DMS 273 treated with DMSO at 0.1 percent for 48 hours (cell line): ENCODE data around the gene DEF6.

Experiments used
- DNase-seq: peaks from one replicate; lab custom pipeline; 2025; lab: John Stamatoyannopoulos, UW

DEF6 gene, protein sequence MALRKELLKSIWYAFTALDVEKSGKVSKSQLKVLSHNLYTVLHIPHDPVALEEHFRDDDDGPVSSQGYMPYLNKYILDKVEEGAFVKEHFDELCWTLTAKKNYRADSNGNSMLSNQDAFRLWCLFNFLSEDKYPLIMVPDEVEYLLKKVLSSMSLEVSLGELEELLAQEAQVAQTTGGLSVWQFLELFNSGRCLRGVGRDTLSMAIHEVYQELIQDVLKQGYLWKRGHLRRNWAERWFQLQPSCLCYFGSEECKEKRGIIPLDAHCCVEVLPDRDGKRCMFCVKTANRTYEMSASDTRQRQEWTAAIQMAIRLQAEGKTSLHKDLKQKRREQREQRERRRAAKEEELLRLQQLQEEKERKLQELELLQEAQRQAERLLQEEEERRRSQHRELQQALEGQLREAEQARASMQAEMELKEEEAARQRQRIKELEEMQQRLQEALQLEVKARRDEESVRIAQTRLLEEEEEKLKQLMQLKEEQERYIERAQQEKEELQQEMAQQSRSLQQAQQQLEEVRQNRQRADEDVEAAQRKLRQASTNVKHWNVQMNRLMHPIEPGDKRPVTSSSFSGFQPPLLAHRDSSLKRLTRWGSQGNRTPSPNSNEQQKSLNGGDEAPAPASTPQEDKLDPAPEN

GRCh38 chr6:35297601-35298481 is at the start of gene DEF6:
DEF6 (plus strand) TSS chr6:35297818; CDS start chr6:35297857, 39 bp downstream.
- peak; percentile 78 for DNase-seq

DNA sequence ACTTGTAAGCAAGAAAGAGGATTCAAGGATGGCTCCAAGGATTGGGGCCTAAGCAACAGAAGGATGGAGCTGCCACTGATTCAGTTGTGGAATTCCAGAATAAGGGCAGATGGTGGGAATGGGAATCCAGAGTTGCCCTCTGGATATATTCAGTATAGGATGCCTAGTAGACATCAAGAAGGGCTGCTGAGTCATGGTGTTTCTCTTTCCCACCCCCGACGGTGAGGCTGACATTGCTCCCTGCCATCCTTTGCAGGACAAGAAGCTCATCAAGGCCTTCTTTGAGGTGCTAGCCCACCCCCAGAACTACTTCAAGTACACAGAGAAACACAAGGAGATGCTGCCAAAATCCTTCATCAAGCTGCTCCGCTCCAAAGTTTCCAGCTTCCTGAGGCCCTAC is 49.3 kb upstream of the DEF6 start:
- DNase-seq: no peak

GRCh38 chr6:35248965-35249364 is 48.7 kb upstream of the DEF6 start:
- DNase-seq: no peak

- no peak for DNase-seq
Observed at GRCh38 chr6:35251949-35252348, 45.7 kb upstream of the DEF6 start.

DNA sequence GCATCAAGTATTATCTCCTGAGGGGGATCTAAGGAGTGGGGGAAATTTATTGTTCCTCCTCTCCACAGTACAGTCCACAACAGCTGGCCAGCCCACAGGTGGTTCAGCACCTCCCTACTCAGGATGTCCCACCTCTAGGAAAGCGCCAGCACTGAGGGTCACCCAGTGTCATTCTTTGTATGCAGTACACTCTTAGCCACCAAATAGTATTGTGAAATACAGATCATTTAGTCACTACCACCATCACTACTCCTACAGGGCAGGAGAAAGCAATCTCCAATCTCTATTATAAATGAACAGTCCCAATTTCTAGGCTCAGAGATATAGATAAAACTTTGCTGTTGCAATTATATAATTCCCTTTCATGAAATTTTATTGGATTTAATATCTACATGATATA is 44.4 kb upstream of the DEF6 start:
- no peak for DNase-seq

GRCh38 chr6:35258336-35258735 is 39.3 kb upstream of the DEF6 start:
- DNase-seq: no peak

DNA sequence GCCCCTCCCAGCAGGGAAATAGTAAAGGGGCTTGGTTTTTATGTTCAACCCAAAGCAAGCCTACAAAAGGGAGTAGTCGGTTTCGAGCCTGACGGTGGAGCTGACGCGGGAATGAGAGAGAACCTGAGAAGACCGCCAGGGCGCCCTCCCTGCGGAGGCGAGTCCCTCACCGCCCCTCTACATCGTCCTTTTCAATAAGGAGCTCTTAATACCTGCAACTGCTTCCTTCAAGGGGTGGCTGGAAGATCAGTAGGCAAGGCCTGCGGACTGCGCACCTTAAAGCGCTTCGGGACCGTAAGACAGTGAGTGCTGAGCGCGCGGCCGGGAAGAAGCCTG is 38.8 kb upstream of the DEF6 start:
- DNase-seq: no peak

GRCh38 chr6:35259194-35259947 is 38.2 kb upstream of the DEF6 start, which contains the start of gene ZNF76:
ZNF76 (plus strand) TSS chr6:35259735; CDS start chr6:35281152, 21,417 bp downstream.
- DNase-seq: peak; percentile 85

GRCh38 chr6:35259948-35260590 is 37.5 kb upstream of the DEF6 start:
- peak; percentile 34 for DNase-seq

- DNase-seq: no peak
Observed at GRCh38 chr6:35260591-35261570, 36.7 kb upstream of the DEF6 start.

- no peak for DNase-seq
Observed at GRCh38 chr6:35262596-35262995, 35.0 kb upstream of the DEF6 start.

- DNase-seq: no peak
Observed at GRCh38 chr6:35264550-35265274, 32.9 kb upstream of the DEF6 start.

DNA sequence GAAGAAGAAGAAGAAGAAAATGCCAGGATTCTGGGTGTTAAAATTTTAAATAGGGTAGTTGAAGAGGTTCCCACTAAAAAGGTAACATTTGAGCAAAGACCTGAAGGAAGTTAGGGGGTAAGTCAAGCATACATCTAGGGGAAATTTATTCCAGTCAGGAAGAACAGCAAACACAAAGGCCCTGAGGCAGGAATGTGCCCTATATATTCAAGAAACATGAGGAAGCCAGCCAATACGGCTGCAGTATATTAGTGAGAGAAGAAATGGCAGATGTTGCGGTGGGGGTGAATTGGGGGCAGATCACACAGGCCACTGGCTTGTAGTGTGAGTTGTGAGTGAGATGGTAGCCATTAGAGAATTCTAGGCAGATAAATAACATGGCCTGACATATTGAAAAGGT is 32.1 kb upstream of the DEF6 start:
- DNase-seq: no peak

DNA sequence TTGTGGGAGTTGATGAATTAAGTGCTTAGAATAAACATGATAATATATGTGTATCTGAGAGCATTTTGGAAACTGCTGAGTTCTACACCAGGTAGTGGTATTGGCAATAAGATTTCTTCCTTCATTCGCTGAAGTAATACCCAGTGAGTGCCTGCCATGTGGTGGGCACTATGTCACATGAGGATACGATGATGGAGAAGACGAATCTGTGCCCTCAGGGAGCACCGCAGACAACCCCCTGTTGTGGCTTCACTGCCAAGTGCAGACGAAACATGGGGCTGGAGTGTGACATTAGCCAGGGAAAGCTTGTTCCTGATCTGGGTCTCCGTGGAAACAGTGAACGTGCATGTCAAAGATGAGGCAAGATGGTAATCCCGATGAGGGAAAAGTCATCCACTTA is 30.2 kb upstream of the DEF6 start:
- DNase-seq: no peak

GRCh38 chr6:35267897-35268296 is 29.7 kb upstream of the DEF6 start:
- no peak for DNase-seq

DNA sequence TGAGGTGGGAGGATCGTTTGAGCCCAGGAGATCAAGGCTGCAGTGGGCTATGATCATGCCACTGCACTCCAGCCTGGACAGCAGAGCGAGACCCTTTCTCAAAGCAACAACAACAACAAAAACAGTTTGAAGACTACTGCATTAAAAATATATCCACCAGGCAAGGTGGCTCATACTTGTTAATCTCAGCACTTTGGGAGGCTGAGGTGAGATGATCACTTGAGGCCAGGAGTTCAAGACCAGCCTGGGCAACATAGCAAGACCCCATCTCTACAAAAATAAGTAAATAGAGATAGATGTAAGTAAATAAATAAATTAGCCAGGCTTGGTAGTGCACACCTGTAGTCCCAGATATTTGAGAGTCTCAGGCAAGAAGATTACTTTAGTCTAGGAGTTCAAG is 25.6 kb upstream of the DEF6 start:
- DNase-seq: no peak

GRCh38 chr6:35273822-35274559 is 23.6 kb upstream of the DEF6 start:
- no peak for DNase-seq

DNA sequence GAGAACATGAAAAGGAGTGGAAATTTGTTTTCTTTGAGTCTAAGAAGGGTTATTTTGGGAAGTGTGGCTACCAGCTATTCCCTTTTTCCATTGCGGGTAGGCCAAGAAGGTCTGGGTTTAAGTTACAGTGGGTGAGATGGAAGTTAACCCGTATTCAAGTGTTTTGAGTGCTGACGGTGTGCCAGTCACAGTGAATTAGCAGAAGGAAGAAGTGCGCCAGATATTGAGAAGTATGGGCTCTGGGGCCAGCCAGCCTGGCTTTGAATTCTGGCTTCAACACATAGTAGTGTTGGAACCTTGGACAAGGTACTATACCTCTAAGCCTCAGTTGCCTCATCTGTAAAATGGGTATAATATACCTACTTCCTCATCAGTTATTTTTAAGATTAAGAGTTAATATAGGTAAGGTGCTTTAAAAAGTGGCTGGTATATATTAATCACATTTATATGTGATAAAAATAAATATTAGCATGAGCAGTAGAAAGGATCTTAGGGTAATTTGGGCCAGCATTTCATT is 21.8 kb upstream of the DEF6 start:
- no peak for DNase-seq

DNA sequence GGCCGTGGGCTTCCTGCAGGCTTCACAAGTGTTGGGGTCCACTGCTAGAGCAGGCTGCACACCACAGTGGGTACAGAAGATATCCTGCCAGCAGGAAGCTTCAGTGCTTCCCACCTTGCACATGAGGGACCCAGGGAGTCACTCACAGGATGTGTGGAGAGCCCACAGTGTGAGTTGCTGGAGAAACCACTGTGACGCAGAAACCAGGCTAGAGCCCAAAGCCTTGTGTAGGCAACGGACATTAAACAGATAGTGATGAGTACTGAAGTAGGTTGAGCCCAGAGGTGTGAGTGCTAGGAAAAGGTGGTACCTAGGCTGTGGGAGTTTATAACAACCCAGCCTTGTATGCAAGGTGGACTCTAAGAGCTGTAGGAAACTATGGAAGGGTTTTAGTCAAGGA is 18.9 kb upstream of the DEF6 start:
- DNase-seq: no peak
